Ovary (tissue), 9 donors: Measurements from ENCODE around the gene SNX25. TPM values are rescaled to one million over a fixed set of nuclear protein-coding genes. Genes with fewer than 3 reads are reported as not detected.
"Not testable (repeated sequence)": the region's sequence is repeated elsewhere in the genome, so short reads cannot be mapped to it uniquely, and the experiment has no call there.

ENCODE experiments used
- DNase-seq, 5 donors: peaks; one replicate each; pipeline ENCODE4 v3.0.0-alpha.2; 2019 to 2020
- H3K27ac ChIP-seq, 2 donors: fragments of 200-600 bp; one replicate each; pipeline versions ENCODE4 v1.5.1 to v1.8.0; 2019 to 2022
- H3K27me3 ChIP-seq: fragments of 200-600 bp; one replicate; pipeline ENCODE4 v1.8.0; 2022
- H3K36me3 ChIP-seq: fragments of 200-600 bp; sonication (generic); one replicate; pipeline ENCODE4 v1.5.1; 2019
- H3K4me1 ChIP-seq: one replicate; pipeline ENCODE4 v1.8.1; 2013; ENCODE audit warnings: mild to moderate bottlenecking, moderate library complexity; ENCODE audit not compliant: insufficient read depth
- H3K4me3 ChIP-seq: fragments of 200-600 bp; sonication (generic); one replicate; pipeline ENCODE4 v1.5.1; 2017
- H3K9me3 ChIP-seq, 2 donors: fragments of 200-600 bp in 1 of 2; sonication (generic) in 1 of 2; one replicate each; pipeline versions ENCODE4 v1.5.1 to v1.8.1; 2013 to 2019; ENCODE audit warnings: mild to moderate bottlenecking in 1 of 2, moderate library complexity in 1 of 2
- CTCF ChIP-seq, 3 donors: fragments of 450-650 bp in 2 of 3; fragments of 200-600 bp in 1 of 3; IDR thresholded peaks; one replicate each; pipeline versions ENCODE4 v1.5.1 to v1.8.0; 2016 to 2022; ENCODE audit warnings: antibody characterized with exemption in 3 of 3, mild to moderate bottlenecking in 1 of 3
- EP300 ChIP-seq: sonication (generic); formaldehyde crosslinking; IDR thresholded peaks from one replicate; pipeline ENCODE4 v1.6.1; 2017; ENCODE audit warnings: antibody characterized with exemption
- POLR2A ChIP-seq: fragments of 450-650 bp; IDR thresholded peaks from one replicate; pipeline ENCODE4 v1.6.1; 2017; ENCODE audit warnings: antibody characterized with exemption, mild to moderate bottlenecking, moderate library complexity
- WGBS, 3 donors: extraction: QIAGEN DNeasy Blood & Tissue Kit in 1 of 3; methylation state at CpG; one replicate each; pipeline versions ENCODE4 v1.1.5 to v1.1.7; 2013 to 2017; 5-methylcytosine and 5-hydroxymethylcytosine counted together
- intact Hi-C, 4 donors: fragments of 100-400 bp; cut with DNase I; formaldehyde crosslinking; loops; one replicate each; pipeline versions ENCODE4 v1.11.0 to v1.15.1; 2022 to 2023
- polyA plus RNA-seq, 2 donors: library from polyadenylated mRNA; stranded (reverse); fragments of 200-250 nt in 1 of 2; fragments of 350-450 nt in 1 of 2; fragmentation: Illumina TruSeq in 1 of 2; extraction: RNeasy Lipid Tissue Mini Kit (QIAGEN cat#74804) in 1 of 2; gene quantifications; one replicate each; pipeline ENCODE4 v1.2.3, GENCODE V29; 2013 to 2014
- total RNA-seq, 7 donors: library from RNA; depleted of rRNA in 2 of 7; stranded (reverse); fragments of >200 nt in 2 of 7; fragmentation: NEBNext Ultra II Directional in 3 of 7; extraction: Animal tissue kit (Norgen Biotek cat#: 25700) in 3 of 7; gene quantifications; one replicate each; pipeline versions ENCODE4 v1.1.0 to v1.2.4, GENCODE V29; 2016 to 2023
- donor health status: DM: no; HTN: no; CAD: no; lungs with moderate emphysema.
- donor health status: DM: no; HTN: no; CAD: no.
- donor health status: Bipolar disorder and iron deficiency.
- donor health status: DM: yes; HTN: yes; CAD: no.
- donor health status: DM: no; HTN: no; CAD: no.
- donor health status: DM: yes; HTN: yes; CAD: no.

The SNX25 gene
- total and polyA plus RNA-seq, 9 donors = 7.9 to 28.4 (median 19.1) TPM

- Histone ChIP-seq H3K4me1 (no peaks in the 10 kb centered on the region), H3K36me3 (no peaks in the 10 kb centered on the region), H3K4me3 (no peak overlapping the region), H3K9me3 (no peaks in the 10 kb centered on the region), H3K27me3 (no peaks in the 10 kb centered on the region), H3K27ac (no peak overlapping the region)
- TF ChIP-seq CTCF (IDR thresholded peaks at IDR 0.05) (no peak), EP300 (no peak), POLR2A (no peak)
- no peak for DNase-seq
- WGBS, 3 donors = 86 to 90% (median 88%) methylated on average over 5 of the region's 5 CpGs
- intact Hi-C loops = no loop called here
Observed at GRCh38 chr4:185311113-185311888, 101.9 kb downstream of the SNX25 start.

GRCh38 chr4:185312699-185313098 is 103.3 kb downstream of the SNX25 start:
- Histone ChIP-seq H3K27me3 (no peaks in the 10 kb centered on the region), H3K36me3 (no peaks in the 10 kb centered on the region), H3K4me3 (no peak overlapping the region), H3K27ac (no peak overlapping the region), H3K9me3 (no peaks in the 10 kb centered on the region), H3K4me1 (no peaks in the 10 kb centered on the region)
- no peak for DNase-seq
- intact Hi-C loops = no loop called here
- 95 to 98% (median 97%) methylated on average over 5 of the region's 5 CpGs for WGBS, 3 donors
- TF ChIP-seq EP300 = no peak
- TF ChIP-seq POLR2A = no peak
- no peak for TF ChIP-seq CTCF (IDR thresholded peaks at IDR 0.05)

- intact Hi-C loops, H3K27me3 ChIP-seq, H3K4me3 ChIP-seq, H3K4me1 ChIP-seq, H3K36me3 ChIP-seq, H3K9me3 ChIP-seq, H3K27ac ChIP-seq, DNase-seq: not testable (repeated sequence)
- 76 to 96% (median 94%) methylated on average over 3 of the region's 3 CpGs for WGBS, 3 donors
Observed at GRCh38 chr4:185317462-185317861, 108.1 kb downstream of the SNX25 start.

- TF ChIP-seq CTCF (IDR thresholded peaks at IDR 0.05) (no peak), POLR2A (no peak), EP300 (no peak)
- 58 to 65% (median 61%) methylated on average over 1 of the region's 1 CpG for WGBS, 3 donors
- Histone ChIP-seq H3K27ac (no peak overlapping the region), H3K4me3 (no peak overlapping the region), H3K4me1 (no peaks in the 10 kb centered on the region), H3K36me3 (no peaks in the 10 kb centered on the region), H3K27me3 (no peaks in the 10 kb centered on the region), H3K9me3 (no peaks in the 10 kb centered on the region)
- intact Hi-C loops = no loop called here
- DNase-seq = no peak
Observed at GRCh38 chr4:185317880-185318279, 108.5 kb downstream of the SNX25 start.

GRCh38 chr4:185318679-185319078 is 109.3 kb downstream of the SNX25 start:
- Histone ChIP-seq H3K9me3 (no peaks in the 10 kb centered on the region), H3K27ac (no peak overlapping the region), H3K4me3 (no peak overlapping the region), H3K4me1 (no peaks in the 10 kb centered on the region), H3K36me3 (no peaks in the 10 kb centered on the region), H3K27me3 (no peaks in the 10 kb centered on the region)
- no peak for DNase-seq
- 62 to 79% (median 69%) methylated on average over 2 of the region's 2 CpGs for WGBS, 3 donors
- intact Hi-C loops = no loop called here
- TF ChIP-seq CTCF (IDR thresholded peaks at IDR 0.05) = no peak
- no peak for TF ChIP-seq EP300
- no peak for TF ChIP-seq POLR2A
